K562 treated with DMSO at 1 percent for 24 hours (cell line): ENCODE results near the gene RPS27A. TPM values are rescaled to one million over a fixed set of nuclear protein-coding genes. Genes with fewer than 3 reads are reported as not detected.

Source experiments
- total RNA-seq: library from RNA; unstranded; fragments of 300-600 nt; gene quantifications from 2 replicates; pipeline ENCODE4 v1.2.3, GENCODE V29; 2022; ENCODE audit warnings: low read depth; ENCODE audit not compliant: insufficient read depth

Gene RPS27A
- 1,400 and 1,535 TPM in 2 replicates for total RNA-seq

GRCh38 chr2:55232084-55232862 is at the start of gene RPS27A, which contains the start of gene CLHC1:
RPS27A (plus strand) TSS chr2:55232688; CDS start chr2:55232825, 137 bp downstream.
CLHC1 (minus strand) TSS chr2:55232293; CDS start chr2:55222411, 9,882 bp downstream.

GRCh38 chr2:55268907-55269644 is 36.6 kb downstream of the RPS27A start, which contains the start of gene MTIF2:
MTIF2 (minus strand) TSS chr2:55269231; CDS start chr2:55263858, 5,373 bp downstream.

Other genes starting within 250 kb of the RPS27A start
- 365 and 379 TPM in 2 replicates for gene RTN4, start 182.2 kb upstream of the RPS27A start, total RNA-seq
- gene CLHC1, start 395 bp upstream of the RPS27A start, total RNA-seq = 3.9 and 4.7 TPM in 2 replicates
- 33.7 and 45.2 TPM in 2 replicates for gene MTIF2, start 36.5 kb downstream of the RPS27A start, total RNA-seq
- gene CCDC88A, start 187.2 kb downstream of the RPS27A start, total RNA-seq = 17.1 and 28.0 TPM in 2 replicates